NCI-H1436 (cell line): ENCODE results near the gene GJB3.
"Not testable (repeated sequence)": the region's sequence is repeated elsewhere in the genome, so short reads cannot be mapped to it uniquely, and the experiment has no call there.

Experiments
- DNase-seq: peaks from one replicate; lab custom pipeline; 2025; lab: John Stamatoyannopoulos, UW

The GJB3 gene

DNA sequence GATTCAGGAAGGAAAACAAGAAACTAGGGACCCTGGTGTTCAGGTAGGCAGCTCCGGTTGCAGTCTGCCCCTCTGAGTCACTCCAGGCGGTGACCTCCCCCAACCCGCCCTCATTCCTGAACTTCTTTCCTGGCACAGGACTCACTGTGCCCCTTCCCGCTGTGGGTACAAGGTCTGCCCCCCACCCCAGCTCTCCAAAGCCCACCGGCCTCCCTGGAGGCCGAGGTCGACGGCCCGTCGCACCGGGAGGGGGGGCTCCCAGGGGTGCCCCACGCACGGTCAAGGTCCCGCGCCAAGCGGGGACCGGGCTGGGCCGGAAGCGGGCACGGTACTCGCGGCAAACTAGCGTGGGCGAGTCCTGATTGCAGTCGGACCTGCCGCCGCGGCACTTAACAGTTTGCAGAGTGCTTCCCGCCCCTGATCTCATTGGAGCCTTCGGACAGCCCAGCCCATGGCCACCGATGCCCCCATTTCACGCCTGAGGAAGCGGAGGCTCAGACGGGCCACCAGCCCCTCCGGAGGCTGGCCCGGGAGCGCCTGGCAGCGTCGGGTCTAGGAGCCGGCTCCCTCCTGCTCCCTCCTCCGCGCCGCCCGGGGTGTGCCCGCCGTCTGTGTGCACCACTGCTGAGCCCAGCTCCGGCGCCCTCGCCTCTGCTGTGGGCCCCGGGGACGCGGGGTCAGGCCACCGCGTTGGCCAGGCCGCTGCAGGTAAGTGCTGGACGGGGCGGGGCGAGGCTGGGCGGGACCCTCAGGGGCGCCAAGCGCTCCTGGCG lies at the start of gene GJB3:
Gene GJB3, plus strand, starts transcription at position 144 of the 773 bp plus-strand sequence. CDS start 3,549 bp downstream, outside the sequence.
- no peak for DNase-seq

- DNase-seq: not testable (repeated sequence)
Observed at GRCh38 chr1:34732831-34733230, 48.2 kb upstream of the GJB3 start.

- peak; percentile 50 for DNase-seq
Observed at GRCh38 chr1:34736692-34737091, 44.3 kb upstream of the GJB3 start.

DNA sequence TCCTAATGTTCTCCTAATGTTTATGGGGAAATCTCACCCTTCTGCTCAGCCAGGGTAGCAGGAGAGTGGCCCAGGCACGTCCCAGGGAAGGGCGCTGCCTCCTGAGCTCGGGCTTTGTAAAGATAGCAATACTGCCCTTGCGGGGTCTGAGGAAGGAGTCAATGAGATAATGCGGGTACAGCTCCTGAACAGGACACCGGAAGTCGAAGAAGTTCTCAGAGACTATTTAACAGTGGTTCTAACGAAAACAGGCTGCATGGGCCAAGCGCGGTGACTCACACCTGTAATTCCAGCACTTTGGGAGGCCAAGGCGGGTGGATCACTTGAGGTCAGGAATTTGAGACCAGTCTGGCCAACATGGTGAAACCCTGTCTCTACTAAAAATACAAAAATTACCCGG lies 43.8 kb upstream of the GJB3 start:
- not testable (repeated sequence) for DNase-seq

DNA sequence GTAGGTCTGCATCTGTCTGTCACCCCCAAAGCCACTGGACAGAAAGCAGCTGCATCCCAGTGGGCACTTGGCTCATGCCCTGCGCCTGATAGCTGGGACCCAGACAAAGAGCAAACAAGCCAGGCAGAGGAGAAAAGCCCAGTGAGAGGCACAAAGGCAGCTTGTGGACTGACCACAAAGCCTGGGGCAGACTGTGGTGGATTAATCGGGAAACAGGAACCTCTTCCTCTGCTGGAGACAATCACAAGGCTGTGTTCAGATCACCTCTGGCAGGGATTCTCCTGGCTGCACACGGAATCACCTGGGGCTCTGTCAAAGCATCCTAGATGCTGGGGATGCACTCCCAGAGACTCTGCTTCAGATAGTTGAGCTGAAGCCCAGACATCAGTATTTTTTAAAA lies 41.4 kb upstream of the GJB3 start:
- DNase-seq: no peak

DNA sequence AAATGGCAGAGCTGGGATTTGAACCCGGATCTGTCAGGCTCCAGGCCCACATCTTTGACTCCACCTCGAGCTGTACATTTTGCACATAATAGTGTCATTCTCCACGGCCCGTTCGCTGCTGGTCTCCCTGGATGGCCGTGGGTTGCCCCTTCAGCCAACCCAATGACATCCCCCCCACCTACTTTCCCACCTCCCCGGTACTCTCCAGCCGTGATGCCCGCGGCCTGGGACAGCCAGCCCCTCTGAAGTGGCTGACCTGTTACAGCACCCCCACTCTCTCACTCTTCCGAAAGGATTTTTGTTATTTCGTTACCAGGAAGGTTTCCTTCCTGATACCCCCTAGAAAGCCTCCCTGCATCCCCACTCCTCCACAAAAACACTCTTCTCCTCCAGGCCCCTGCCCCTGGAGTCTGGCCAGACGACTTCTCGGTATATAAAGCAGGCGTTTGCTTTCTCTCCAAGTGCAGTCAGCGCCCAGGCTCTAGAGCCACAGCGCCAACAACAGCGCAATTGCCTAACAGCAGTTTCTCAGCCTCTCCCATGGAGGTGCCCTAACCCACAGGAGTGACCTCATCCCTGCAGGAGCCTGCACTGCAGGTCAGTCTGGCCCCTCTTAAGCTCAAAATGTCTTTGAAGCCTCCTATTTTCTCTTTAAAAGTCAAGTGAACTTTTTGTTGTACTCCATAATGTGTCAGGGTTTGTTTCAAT lies 40.7 kb upstream of the GJB3 start:
- DNase-seq: peak; percentile 31

DNA sequence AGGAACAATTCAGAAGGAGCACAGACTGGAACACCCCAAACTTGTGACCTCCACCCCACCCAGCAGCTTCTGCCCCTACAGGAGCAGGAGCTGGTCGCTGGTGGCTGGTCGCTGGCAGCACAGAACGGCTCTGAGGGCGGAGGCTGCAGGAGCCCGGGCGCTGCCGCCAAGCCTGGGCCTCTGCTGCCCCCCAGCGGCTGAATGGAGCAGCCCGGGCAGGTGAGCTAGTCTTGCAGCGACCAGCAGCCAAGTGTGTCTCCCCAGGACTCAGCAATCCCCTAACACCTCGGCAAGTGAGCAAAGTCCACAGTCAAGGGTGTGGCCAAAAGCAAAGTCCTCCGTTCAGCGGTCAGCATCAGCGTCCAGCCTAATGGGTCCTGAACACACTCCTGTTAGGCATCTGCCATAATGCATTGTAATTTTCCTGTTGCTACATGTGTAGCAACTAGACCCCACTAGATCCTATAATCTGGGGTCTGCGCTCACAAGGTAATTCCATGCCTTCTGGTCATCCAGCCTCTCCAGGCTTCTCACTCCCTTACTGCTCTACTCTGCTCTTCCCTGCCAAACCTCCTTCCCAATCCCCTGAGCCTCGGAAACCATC lies 38.2 kb upstream of the GJB3 start:
- peak; percentile 65 for DNase-seq

DNA sequence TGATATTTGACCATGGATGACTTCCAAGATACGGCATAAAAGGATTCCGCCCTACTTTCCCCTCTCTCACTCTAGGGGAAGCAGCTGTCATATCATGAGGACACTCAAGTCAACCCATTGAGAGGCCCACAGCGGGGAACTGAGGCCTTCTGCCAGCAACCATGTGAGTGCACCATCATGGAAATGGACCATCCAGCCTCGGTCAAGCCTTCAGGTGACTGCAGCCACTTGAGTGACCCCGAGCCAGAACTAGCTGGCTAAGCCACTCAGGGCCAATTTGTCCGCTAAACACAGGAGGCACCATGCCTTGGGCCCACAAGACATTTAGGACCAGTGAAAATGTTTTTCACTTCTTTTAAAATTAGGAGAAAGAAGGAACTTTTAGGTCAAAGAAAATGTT lies 37.2 kb upstream of the GJB3 start:
- no peak for DNase-seq

DNA sequence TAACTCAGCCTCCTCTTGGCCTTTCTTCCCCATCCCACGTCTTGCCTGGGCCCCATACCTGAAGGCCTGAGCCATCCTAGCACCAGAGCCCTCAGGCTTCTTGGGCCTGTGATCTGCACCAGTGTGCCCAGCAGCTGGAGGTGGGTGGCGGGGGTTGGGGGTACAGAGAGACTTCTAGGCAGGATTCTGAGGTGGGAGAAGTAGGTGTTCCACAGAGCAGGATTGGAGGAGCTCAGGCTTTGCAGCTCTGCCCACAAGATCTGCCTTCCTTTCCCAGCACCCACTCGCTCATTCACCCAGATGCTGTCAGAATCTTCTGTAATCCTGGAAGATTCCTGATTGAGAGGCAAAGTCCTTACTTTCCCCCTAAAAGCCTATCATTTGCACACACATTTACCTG lies 36.2 kb upstream of the GJB3 start:
- DNase-seq: no peak

DNA sequence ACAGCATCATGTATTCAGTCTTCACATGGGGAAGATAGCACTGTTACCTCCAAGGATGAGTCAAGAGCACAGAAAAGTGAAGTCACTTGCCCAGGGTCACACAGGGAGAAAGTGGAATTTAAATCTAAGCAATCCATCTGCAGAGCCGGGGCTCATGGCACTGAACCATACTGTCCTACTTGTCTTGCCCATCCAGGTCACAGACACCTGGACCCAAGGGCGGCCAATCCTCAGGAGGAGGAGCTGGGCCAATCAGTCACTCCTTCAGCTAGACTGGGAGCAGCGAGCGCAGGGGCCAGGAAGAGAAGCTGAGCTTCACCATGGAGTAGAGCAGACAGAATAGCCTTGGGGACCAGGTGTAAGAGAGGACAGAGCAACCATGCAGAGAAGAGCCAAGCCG lies 35.3 kb upstream of the GJB3 start:
- DNase-seq: no peak

GRCh38 chr1:34746101-34746500 lies 34.9 kb upstream of the GJB3 start:
- DNase-seq: no peak

DNA sequence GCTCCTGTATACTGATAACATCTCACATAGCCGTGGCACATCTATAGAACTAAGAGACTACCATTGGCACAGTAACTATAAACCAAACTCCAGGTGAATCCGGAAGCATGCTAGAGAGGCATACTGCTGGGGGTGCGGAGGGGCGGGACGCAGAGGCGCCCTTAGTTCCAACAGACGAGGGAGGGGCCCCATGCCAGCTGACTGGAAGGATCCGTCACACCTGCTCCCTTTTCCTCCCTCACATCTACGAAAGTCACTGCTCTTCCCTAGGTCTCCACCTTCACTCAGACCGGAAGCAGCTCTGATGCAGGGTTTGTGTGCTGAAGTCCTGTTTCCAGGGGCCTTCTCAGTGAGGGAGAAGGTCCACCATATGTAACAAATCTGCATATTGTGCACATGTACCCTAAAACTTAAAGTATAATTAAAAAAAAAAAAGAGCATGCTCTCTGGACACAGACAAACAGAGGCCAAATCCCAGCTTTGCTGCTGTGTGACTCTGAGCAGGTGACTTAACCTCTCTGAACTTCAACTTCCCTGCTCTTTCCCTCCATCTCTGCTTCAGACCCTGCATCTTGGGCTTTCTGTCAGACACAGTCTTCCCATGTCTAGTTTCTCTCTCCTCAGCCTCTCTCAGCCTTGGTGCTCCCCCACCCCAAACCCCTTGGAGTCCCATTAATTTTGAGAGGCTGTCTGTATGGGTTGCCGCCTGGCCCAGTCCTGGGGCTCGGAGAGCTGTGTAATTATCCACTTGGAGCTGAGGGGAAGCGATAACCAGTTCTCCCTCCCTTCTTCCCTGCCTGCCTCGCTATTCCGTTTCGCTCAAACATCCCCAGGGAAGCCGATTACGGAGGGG lies 34.0 kb upstream of the GJB3 start:
- no peak for DNase-seq

- DNase-seq: no peak
Observed at GRCh38 chr1:34747638-34747941, 33.4 kb upstream of the GJB3 start.

- DNase-seq: no peak
Observed at GRCh38 chr1:34749992-34750391, 31.0 kb upstream of the GJB3 start.

GRCh38 chr1:34750610-34751009 lies 30.4 kb upstream of the GJB3 start:
- DNase-seq: no peak

- DNase-seq: no peak
Observed at GRCh38 chr1:34753163-34753562, 27.9 kb upstream of the GJB3 start.

- no peak for DNase-seq
Observed at GRCh38 chr1:34754964-34755637, 25.9 kb upstream of the GJB3 start, which contains the start of gene GJB5. GJB5 (plus strand) TSS chr1:34755047; CDS start chr1:34757331, 2,284 bp downstream.

DNA sequence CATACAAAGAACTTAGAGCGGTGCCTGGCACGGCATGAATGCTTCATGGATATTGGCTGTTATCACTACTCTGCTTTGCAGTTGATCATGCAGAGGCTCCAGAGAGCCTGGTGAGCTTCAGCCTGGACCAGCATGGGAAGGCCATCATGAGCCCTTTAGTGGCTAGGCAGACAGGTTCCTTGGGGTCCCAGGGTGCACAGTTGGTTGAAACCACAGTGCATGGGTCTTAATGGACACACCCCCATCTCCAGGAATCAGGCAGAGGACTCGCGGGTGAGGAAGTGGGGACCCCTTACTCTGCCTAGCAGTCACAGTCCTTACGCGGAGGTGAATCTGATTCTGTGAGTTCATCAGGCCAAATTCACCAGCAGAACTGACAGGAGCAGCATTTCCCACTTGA lies 25.1 kb upstream of the GJB3 start:
- no peak for DNase-seq

GRCh38 chr1:34757386-34757785 lies 23.6 kb upstream of the GJB3 start:
- no peak for DNase-seq

GRCh38 chr1:34758751-34759150 lies 22.3 kb upstream of the GJB3 start:
- DNase-seq: no peak

GRCh38 chr1:34759503-34760357 lies 21.3 kb upstream of the GJB3 start, which contains the start of gene GJB4:
GJB4 (plus strand) TSS chr1:34759740; CDS start chr1:34761255, 1,515 bp downstream.
- DNase-seq: no peak
